Sigmoid colon (tissue), 7 donors: Measurements from ENCODE around the gene AGBL1. TPM values are rescaled to one million over a fixed set of nuclear protein-coding genes. Genes with fewer than 3 reads are reported as not detected.

ENCODE experiments used
- DNase-seq: peaks from one replicate; pipeline ENCODE4 v3.0.0-alpha.2; 2019
- H3K27ac ChIP-seq, 4 donors: fragments of 200-600 bp; sonication (generic); one replicate each; pipeline ENCODE4 v1.5.1; 2016 to 2019; ENCODE audit warnings: mild to moderate bottlenecking in 1 of 4
- H3K27me3 ChIP-seq, 3 donors: fragments of 200-600 bp; sonication (generic); one replicate each; pipeline ENCODE4 v1.5.1; 2019; ENCODE audit warnings: mild to moderate bottlenecking in 1 of 3
- H3K36me3 ChIP-seq, 4 donors: fragments of 200-600 bp; sonication (generic); one replicate each; pipeline ENCODE4 v1.5.1; 2016 to 2019
- H3K4me1 ChIP-seq, 4 donors: fragments of 200-600 bp; sonication (generic); one replicate each; pipeline ENCODE4 v1.5.1; 2017 to 2019
- H3K4me3 ChIP-seq, 4 donors: fragments of 200-600 bp; sonication (generic); one replicate each; pipeline ENCODE4 v1.5.1; 2017 to 2019; ENCODE audit warnings: mild to moderate bottlenecking in 2 of 4, moderate library complexity in 1 of 4
- H3K9me3 ChIP-seq, 4 donors: fragments of 200-600 bp in 3 of 4; sonication (generic) in 3 of 4; one replicate each; pipeline versions ENCODE4 v1.5.1 to v1.6.1; 2013 to 2019
- CTCF ChIP-seq, 4 experiments: fragments of 450-650 bp in 3 of 4; fragments of 200-600 bp in 1 of 4; IDR thresholded peaks; one replicate each; pipeline ENCODE4 v1.5.1; 2016 to 2019; ENCODE audit warnings: antibody characterized with exemption in 4 of 4, mild to moderate bottlenecking in 3 of 4, moderate library complexity in 2 of 4
- EP300 ChIP-seq, 4 donors: sonication (generic); formaldehyde crosslinking; IDR thresholded peaks; one replicate each; pipeline ENCODE4 v1.6.1; 2017; ENCODE audit warnings: antibody characterized with exemption in 4 of 4
- POLR2A ChIP-seq, 2 donors: fragments of 450-650 bp; IDR thresholded peaks; one replicate each; pipeline ENCODE4 v1.6.1; 2016; ENCODE audit warnings: antibody characterized with exemption in 2 of 2, mild to moderate bottlenecking in 2 of 2, moderate library complexity in 2 of 2
- POLR2AphosphoS5 ChIP-seq, 4 donors: sonication (generic); formaldehyde crosslinking; IDR thresholded peaks; one replicate each; pipeline ENCODE4 v1.6.1; 2017; ENCODE audit warnings: antibody characterized with exemption in 4 of 4
- WGBS, 2 donors: extraction: QIAGEN DNeasy Blood & Tissue Kit; methylation state at CpG; one replicate each; pipeline ENCODE4 v1.1.7; 2013; 5-methylcytosine and 5-hydroxymethylcytosine counted together
- intact Hi-C: fragments of 100-400 bp; cut with DNase I; formaldehyde crosslinking; loops from one replicate; pipeline ENCODE4 v1.15.1; 2023
- polyA plus RNA-seq, 3 donors: library from polyadenylated mRNA; stranded (reverse); fragments of 200-250 nt; gene quantifications; one replicate each; pipeline ENCODE4 v1.2.3, GENCODE V29; 2013
- total RNA-seq, 4 donors: library from RNA; depleted of rRNA; stranded (reverse); fragments of >200 nt; gene quantifications; one replicate each; pipeline ENCODE4 v1.1.0, GENCODE V29; 2016
- donor health status: healthy with polysubstance abuse.
- donor health status: Bipolar disorder and iron deficiency.
- donor health status: healthy.

AGBL1 gene
- total and polyA plus RNA-seq, 7 donors = 0.16 to 0.28 TPM; not detected in 5

- 14 to 59% methylated on average over 1 of the region's 1 CpG for WGBS, 2 donors
- Histone ChIP-seq H3K27ac (no peak overlapping the region), H3K9me3 (no peaks in the 10 kb centered on the region), H3K27me3 (no peaks in the 10 kb centered on the region), H3K4me3 (no peak overlapping the region), H3K4me1 (peaks cover 0 to 6% (median 0%) of the 10 kb centered on the region in 4 donors), H3K36me3 (no peaks in the 10 kb centered on the region)
- TF ChIP-seq EP300 (IDR thresholded peaks at IDR 0.05) (no peak), POLR2A (IDR thresholded peaks at IDR 0.05) (no peak)
- DNase-seq = no peak
- intact Hi-C loops = no loop called here
These were observed 627.1 kb downstream of the AGBL1 start for GRCh38 chr15:86706813-86707212.

GRCh38 chr15:86711476-86711875 lies 631.8 kb downstream of the AGBL1 start:
- DNase-seq = no peak
- intact Hi-C loops = no loop called here
- Histone ChIP-seq H3K36me3 (no peaks in the 10 kb centered on the region), H3K27me3 (no peaks in the 10 kb centered on the region), H3K9me3 (no peaks in the 10 kb centered on the region), H3K4me3 (no peak overlapping the region), H3K27ac (no peak overlapping the region), H3K4me1 (peaks cover 0 to 18% (median 2%) of the 10 kb centered on the region in 4 donors)
- no peak for TF ChIP-seq POLR2AphosphoS5 (IDR thresholded peaks at IDR 0.05)
- no peak for TF ChIP-seq POLR2A (IDR thresholded peaks at IDR 0.05)
- TF ChIP-seq EP300 (IDR thresholded peaks at IDR 0.05) = no peak
- no peak for TF ChIP-seq CTCF (IDR thresholded peaks at IDR 0.05)
- WGBS, 2 donors = 84% methylated on average over 1 of the region's 1 CpG

- Histone ChIP-seq H3K36me3 (no peaks in the 10 kb centered on the region), H3K4me1 (peaks cover 0 to 18% (median 2%) of the 10 kb centered on the region in 4 donors), H3K4me3 (no peak overlapping the region), H3K27me3 (no peaks in the 10 kb centered on the region), H3K9me3 (no peaks in the 10 kb centered on the region), H3K27ac (no peak overlapping the region)
- intact Hi-C loops = no loop called here
- 20 to 30% methylated on average over 1 of the region's 1 CpG for whole genome bisulfite sequencing, 2 donors
- DNase-seq = no peak
- TF ChIP-seq POLR2A (IDR thresholded peaks at IDR 0.05) (no peak), CTCF (IDR thresholded peaks at IDR 0.05) (no peak), EP300 (IDR thresholded peaks at IDR 0.05) (no peak), POLR2AphosphoS5 (IDR thresholded peaks at IDR 0.05) (no peak)
These were observed 634.6 kb downstream of the AGBL1 start for GRCh38 chr15:86714241-86714640.

- intact Hi-C loops = no loop called here
- no peak for DNase-seq
- Histone ChIP-seq H3K4me1 (no peaks in the 10 kb centered on the region), H3K4me3 (no peak overlapping the region), H3K36me3 (no peaks in the 10 kb centered on the region), H3K9me3 (no peaks in the 10 kb centered on the region), H3K27ac (no peak overlapping the region), H3K27me3 (no peaks in the 10 kb centered on the region)
- no peak for TF ChIP-seq CTCF (IDR thresholded peaks at IDR 0.05)
- TF ChIP-seq POLR2A (IDR thresholded peaks at IDR 0.05) = no peak
These were observed 646.0 kb downstream of the AGBL1 start for GRCh38 chr15:86725628-86726027.

- TF ChIP-seq POLR2A (IDR thresholded peaks at IDR 0.05) (no peak), POLR2AphosphoS5 (IDR thresholded peaks at IDR 0.05) (no peak), CTCF (IDR thresholded peaks at IDR 0.05) (no peak), EP300 (IDR thresholded peaks at IDR 0.05) (no peak)
- intact Hi-C loops = no loop called here
- H3K4me3 ChIP-seq = no peak overlapping the region
- no peaks in the 10 kb centered on the region for H3K27me3 ChIP-seq
- no peaks in the 10 kb centered on the region for H3K36me3 ChIP-seq
- DNase-seq = no peak
- H3K4me1 ChIP-seq = no peaks in the 10 kb centered on the region
- WGBS, 2 donors = 27 to 68% methylated on average over 5 of the region's 5 CpGs
- H3K27ac ChIP-seq = no peak overlapping the region
- no peaks in the 10 kb centered on the region for H3K9me3 ChIP-seq
These were observed 655.8 kb downstream of the AGBL1 start for GRCh38 chr15:86735247-86736040.
